ENCODE data around the gene HAS3.

GRCh38 chr16:69118994-69119393 is 13.5 kb downstream of the HAS3 start:
- TF ChIP-seq, protein P1, sequence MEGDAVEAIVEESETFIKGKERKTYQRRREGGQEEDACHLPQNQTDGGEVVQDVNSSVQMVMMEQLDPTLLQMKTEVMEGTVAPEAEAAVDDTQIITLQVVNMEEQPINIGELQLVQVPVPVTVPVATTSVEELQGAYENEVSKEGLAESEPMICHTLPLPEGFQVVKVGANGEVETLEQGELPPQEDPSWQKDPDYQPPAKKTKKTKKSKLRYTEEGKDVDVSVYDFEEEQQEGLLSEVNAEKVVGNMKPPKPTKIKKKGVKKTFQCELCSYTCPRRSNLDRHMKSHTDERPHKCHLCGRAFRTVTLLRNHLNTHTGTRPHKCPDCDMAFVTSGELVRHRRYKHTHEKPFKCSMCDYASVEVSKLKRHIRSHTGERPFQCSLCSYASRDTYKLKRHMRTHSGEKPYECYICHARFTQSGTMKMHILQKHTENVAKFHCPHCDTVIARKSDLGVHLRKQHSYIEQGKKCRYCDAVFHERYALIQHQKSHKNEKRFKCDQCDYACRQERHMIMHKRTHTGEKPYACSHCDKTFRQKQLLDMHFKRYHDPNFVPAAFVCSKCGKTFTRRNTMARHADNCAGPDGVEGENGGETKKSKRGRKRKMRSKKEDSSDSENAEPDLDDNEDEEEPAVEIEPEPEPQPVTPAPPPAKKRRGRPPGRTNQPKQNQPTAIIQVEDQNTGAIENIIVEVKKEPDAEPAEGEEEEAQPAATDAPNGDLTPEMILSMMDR (conservative IDR thresholded peaks at IDR 0.05) = no peak
- no peak for TF ChIP-seq ZFX (IDR thresholded peaks at IDR 0.05)
